CD4-positive, alpha-beta T cell treated with Interleukin-17A for 4 hours (primary cell): ENCODE data around the gene GLB1L3.

Source experiments
- DNase-seq: peaks from one replicate; pipeline ENCODE4 v3.0.0-alpha.2; 2020; ENCODE audit warnings: mixed read lengths

The GLB1L3 gene

GRCh38 chr11:134275534-134276395 lies at the start of gene GLB1L3:
TSS of gene GLB1L3 (plus strand) at chr11:134276379. CDS start at chr11:134276741, 362 bp downstream.
- peak; percentile 81 for DNase-seq

GRCh38 chr11:134226806-134227325 lies 49.3 kb upstream of the GLB1L3 start:
- no peak for DNase-seq

- peak; percentile 36 for DNase-seq
Observed at GRCh38 chr11:134228625-134229024, 47.6 kb upstream of the GLB1L3 start.

- no peak for DNase-seq
Observed at GRCh38 chr11:134229126-134229790, 46.9 kb upstream of the GLB1L3 start.

- no peak for DNase-seq
Observed at GRCh38 chr11:134230339-134230738, 45.8 kb upstream of the GLB1L3 start.

GRCh38 chr11:134231958-134232659 lies 44.1 kb upstream of the GLB1L3 start:
- DNase-seq, result no peak

- no peak for DNase-seq
Observed at GRCh38 chr11:134233729-134234179, 42.4 kb upstream of the GLB1L3 start.

GRCh38 chr11:134235399-134235798 lies 40.8 kb upstream of the GLB1L3 start:
- no peak for DNase-seq

- no peak for DNase-seq
Observed at GRCh38 chr11:134236834-134237556, 39.2 kb upstream of the GLB1L3 start.

- no peak for DNase-seq
Observed at GRCh38 chr11:134237557-134237922, 38.6 kb upstream of the GLB1L3 start.

GRCh38 chr11:134238956-134239355 lies 37.2 kb upstream of the GLB1L3 start:
- DNase-seq, result no peak

- DNase-seq, result no peak
Observed at GRCh38 chr11:134240592-134240991, 35.6 kb upstream of the GLB1L3 start.

- DNase-seq, result no peak
Observed at GRCh38 chr11:134242376-134242775, 33.8 kb upstream of the GLB1L3 start.

- DNase-seq, result no peak
Observed at GRCh38 chr11:134243913-134244312, 32.3 kb upstream of the GLB1L3 start.

- DNase-seq, result peak; percentile 25
Observed at GRCh38 chr11:134244593-134244992, 31.6 kb upstream of the GLB1L3 start.

- DNase-seq, result no peak
Observed at GRCh38 chr11:134245434-134245833, 30.7 kb upstream of the GLB1L3 start.

- no peak for DNase-seq
Observed at GRCh38 chr11:134246100-134246499, 30.1 kb upstream of the GLB1L3 start.

GRCh38 chr11:134246678-134247077 lies 29.5 kb upstream of the GLB1L3 start:
- no peak for DNase-seq

- no peak for DNase-seq
Observed at GRCh38 chr11:134248910-134249480, 27.2 kb upstream of the GLB1L3 start.

GRCh38 chr11:134250246-134250645 lies 25.9 kb upstream of the GLB1L3 start:
- DNase-seq, result no peak

- DNase-seq, result no peak
Observed at GRCh38 chr11:134250675-134251074, 25.5 kb upstream of the GLB1L3 start.
